GM18517 (cell line): ENCODE measurements around the gene ATP2B2.

Experiments
- ATAC-seq: cut with Tn5 transposase; IDR thresholded peaks from one replicate; pipeline ENCODE4 v1.9.1; 2021; ENCODE audit warnings: mild to moderate bottlenecking, moderate library complexity; ENCODE audit not compliant: unreplicated experiment

The ATP2B2 gene

GRCh38 chr3:10495614-10496013 is 9.8 kb downstream of the ATP2B2 start:
- no peak for ATAC-seq

DNA sequence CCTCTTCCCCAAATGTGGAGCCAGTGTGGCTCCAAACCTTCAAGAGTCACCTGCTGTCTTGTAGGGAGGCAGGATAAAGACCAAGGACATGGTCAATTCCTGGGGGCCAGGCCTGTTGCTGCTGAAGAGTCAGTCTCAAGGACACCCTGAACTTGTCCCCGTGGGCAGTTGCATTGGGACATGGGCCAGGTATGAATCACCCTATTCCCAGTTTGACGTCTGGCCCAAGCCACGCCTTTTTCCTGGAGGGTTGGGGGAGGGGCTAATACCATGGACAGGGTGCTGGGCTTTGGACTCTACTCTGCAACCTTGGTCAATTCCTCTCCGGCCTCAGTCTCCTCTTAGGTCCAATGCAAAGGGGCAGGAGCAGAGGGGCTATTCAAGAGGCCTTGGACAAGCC is 10.4 kb downstream of the ATP2B2 start:
- no peak for ATAC-seq

- ATAC-seq = no peak
These were observed 11.2 kb downstream of the ATP2B2 start for GRCh38 chr3:10494180-10494579.

DNA sequence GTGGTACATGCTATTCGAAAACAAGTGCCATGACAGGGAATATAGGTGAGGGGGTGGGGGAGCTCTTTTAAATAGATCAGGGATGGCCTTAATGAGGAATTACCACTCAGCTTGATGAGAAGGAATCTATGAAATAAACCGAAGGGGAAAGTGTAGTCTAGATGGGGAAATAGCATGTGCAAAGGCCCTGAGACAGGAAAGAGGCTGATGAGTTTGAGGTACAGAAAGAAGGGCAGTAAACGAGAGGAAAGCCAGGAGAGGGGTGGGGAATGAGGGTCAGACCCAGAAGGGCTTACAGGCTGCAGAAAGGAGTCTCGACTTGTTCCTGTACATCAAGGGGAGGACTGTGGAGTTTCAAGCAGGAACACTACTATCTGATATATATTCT is 12.2 kb downstream of the ATP2B2 start:
- no peak for ATAC-seq

DNA sequence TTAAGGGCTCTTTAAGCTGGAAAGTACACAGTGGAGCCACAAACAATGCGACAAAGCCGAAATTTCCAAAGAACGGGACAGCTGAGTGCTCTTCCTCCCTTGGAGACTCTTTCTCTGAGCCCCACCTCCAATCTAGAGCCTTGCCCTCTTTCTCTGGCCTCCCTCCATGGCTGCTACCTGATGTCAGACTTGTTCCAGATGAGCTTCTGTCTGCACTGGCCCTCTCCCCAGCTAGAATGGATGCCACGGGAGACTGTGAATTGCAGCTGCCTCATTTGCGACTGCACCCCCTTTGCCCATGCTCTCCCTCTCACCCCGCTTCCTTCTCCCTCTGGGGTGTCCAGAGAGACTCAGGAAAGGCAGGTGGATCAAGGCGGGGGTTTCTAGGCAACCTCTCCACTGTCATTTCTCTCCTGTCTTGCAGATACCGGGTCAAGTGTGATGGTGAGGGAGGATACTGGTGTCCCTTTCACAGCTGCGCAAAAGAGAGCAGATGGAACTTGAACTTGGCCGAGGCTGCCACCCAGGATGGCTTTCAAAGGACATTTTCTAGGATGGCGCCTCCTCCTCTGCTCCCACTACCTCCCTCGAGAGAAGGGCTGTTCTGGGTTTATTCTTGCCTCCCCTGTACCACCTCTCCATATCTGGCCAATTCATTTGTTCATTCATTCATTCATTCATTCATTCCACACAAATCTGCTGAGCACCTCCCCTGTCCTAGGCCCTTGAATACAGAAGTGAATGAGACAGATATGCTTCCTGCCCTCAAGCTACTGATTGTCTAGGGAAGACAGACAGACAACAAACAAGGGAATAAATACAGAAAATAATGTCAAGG is 12.8 kb downstream of the ATP2B2 start:
- ATAC-seq = no peak

DNA sequence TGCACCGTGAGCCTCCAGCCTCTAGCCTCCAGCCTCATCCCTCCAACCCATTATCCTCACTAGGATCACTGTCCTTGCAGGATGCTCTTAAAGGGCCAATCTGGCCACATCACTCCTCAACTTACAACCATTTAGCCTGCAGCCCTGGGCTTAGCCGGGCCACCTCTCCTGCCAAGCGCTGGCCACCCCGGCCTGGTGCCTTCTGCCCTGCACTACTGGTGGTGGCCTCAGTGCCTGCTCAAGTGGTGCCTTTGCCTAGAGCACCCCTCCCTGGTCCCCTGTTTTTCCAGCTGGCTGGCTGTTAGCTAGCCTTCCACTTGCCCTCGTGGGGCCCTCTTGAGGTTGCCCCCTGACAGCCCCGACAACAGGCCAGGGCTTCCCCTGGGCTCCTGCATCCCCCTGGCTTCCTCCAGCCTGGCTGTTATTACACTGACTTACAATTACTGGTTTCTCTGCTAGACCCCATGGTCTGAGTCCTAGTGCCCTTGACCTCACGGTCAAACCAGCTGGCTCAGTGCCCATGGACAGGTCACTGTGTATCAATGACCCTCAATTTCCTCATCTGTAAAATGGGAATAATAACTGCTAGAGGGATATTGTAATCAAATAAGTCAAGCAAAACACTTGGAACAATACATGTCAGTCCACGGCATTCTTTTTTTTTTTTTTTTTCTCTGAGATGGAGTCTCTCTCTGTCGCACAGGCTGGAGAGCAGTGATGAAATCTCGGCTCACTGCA is 15.5 kb downstream of the ATP2B2 start:
- no peak for ATAC-seq

DNA sequence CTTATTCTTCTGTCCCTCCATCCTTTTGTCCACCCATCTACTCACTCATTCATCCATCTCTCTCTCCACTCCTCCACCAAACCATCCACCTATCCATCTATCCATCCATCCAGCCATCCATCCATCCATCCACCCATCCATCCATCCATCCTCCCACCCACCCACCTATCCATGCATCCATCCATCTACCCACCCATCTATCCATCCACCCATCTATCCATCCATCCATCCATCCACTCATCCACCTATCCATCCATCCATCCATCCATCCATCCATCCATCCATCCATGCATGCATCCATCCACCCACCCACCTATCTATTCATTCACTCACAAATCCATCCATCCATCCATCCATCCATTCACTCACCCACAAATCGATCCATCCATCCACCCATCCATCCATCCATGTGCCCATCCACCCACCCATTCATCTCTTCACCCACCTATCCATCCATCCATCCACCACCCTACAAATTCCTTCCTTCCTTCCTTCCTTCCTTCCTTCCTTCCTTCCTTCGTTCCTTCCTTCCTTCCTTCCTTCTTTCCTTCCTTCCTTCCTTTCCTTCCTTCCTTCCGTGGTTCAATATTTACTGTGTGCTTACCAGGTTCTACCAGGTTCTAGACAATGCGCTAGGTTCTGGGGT is 17.3 kb downstream of the ATP2B2 start:
- ATAC-seq = no peak

DNA sequence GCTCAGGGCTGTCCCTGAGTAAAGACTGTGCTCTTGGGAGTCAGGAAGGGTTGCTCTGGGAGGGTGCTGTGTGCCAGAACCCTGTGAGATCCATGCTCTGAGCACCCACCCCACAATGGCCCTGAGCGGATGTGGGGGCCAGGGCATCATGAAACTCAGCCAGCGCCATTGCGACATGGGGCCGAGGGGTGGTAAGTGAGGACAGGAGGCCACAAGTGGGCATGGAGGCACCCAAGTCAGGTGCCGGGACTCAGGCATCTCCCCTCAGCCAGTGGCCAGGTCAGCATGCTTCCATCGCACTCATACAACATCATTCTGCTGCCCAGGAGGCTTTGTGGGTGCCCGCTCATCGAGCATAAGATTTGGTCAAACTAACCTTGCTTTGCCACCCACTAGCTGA is 19.6 kb downstream of the ATP2B2 start:
- ATAC-seq = no peak

GRCh38 chr3:10485380-10485779 is 20.0 kb downstream of the ATP2B2 start:
- no peak for ATAC-seq

DNA sequence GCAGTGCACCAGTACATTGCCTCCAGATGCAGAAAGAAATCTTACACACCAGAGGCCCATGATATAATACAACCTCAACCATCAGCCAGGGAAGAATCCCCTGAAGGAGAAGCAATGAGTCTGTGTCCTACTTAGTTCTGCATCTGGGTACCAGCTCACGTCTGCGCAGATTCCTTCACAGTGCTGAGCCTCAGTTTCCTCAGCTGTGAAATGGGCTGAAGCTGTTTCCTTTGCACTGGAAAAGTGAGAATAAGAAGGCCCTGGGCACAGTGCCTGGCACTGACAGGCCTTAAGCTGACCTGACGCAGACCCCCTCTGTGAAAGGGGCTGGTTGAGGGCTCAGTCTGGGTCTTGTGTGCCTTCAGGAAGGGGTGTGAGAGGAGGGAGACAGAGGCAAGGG is 20.7 kb downstream of the ATP2B2 start:
- ATAC-seq = no peak

- no peak for ATAC-seq
These were observed 21.6 kb downstream of the ATP2B2 start for GRCh38 chr3:10483686-10484345.

DNA sequence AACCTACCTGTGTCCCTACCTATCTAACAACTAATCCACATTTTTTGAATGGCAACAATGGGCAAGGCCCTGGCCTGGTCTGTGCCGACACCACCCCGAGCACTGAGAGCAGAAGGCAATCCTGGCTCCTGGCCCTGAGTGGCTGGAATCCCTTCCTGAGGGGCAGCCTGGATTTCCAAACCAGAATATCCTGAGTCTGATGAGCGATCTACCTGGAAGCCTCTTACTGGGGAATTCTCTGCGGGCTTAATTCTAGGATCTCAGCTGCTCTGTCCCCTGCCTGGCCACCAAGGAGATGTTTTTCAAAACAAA is 22.1 kb downstream of the ATP2B2 start:
- no peak for ATAC-seq

DNA sequence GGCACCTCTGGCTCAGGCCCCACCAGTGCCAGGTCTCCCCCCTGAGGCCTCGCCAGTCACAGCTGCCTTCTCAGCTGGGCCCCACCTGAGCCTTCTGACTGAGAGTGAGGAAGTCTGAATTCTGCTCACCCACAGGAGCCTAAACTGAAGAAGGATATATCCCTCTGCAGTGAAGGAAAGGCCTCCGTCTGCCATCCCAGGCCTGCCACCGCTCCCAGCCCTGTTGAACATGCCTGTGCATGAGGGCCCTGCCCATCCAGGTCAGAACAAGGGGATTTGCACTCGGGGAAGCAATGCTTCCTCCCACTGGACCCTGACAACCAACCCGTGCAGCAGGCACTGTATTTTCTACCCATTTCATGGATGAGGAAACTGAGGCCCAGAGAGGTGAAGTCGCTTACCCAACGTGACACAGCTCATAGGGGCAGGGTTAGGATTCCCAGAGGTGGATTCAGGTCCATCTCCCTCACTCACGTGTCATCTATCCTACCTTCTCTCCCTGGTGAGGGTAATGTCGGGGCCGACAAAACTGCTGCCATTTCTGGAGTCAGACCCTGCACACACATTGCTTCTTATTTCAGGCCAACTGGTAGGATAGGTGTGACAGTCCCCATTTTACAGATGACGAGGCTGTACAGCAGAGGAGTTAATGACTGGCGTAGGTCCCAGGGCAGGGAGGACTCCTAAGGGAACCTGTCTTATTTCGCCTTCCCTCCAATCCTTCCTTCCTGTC is 22.6 kb downstream of the ATP2B2 start:
- ATAC-seq = no peak

GRCh38 chr3:10480871-10481378 is 24.5 kb downstream of the ATP2B2 start:
- ATAC-seq = no peak

DNA sequence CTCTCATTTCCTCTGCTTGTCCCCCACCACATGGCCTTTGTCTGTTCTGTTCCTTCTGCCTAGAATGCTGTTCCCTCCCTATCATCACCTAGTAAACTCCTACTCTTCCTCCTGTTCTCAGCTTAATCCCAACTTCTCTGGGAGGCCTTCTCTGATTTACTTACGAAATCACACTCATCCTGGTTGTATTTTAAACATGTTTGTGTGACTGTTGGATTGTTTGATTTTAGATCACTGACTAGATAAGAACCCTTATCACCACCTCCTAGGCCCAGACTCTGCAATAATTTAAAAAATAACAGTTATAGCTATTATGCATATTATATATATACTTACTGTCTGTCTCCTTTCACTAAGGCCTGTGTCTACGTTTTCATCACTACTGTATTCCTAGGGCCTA is 26.1 kb downstream of the ATP2B2 start:
- ATAC-seq = no peak

DNA sequence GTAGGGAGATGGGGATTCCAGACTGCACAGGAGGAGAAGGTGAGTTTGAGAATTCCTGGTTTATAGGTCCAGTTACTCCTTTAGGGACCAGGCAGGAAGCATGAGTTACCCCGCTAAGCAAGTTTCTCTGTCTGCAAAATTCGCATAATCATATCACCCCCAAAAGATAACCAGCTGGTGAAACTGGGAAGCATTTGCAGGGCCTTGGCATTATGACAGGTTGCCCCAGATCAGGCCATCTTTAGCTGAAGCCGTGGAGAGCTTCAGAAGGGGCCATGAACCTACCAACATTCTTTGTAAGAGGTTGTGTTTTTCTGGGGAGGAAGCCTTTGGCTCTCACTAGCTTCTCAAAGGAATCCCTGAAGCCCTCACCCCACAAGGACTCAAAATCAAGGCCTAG is 29.4 kb downstream of the ATP2B2 start:
- no peak for ATAC-seq

DNA sequence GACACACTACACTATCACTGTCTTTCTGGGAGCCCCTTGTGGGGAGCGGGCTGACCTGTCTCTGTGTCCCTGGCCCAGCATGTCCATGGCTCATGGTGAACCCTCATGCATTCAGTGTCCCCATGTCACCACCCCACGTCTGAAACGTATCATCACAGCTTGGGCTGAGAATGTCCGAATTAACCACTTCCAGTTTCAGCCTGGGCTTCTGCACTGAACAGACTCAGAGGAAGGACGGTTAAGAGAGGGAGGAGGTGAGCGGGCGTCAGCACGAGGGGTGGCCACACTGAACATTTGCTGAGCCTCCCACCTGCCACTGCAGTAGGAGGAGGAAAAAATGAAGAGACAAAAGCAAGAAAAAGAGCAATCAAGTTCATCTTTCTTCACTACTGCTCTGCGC is 30.5 kb downstream of the ATP2B2 start:
- ATAC-seq = no peak

- no peak for ATAC-seq
These were observed 31.1 kb downstream of the ATP2B2 start for GRCh38 chr3:10474275-10474646.

- ATAC-seq = no peak
These were observed 31.7 kb downstream of the ATP2B2 start for GRCh38 chr3:10473581-10474274.

DNA sequence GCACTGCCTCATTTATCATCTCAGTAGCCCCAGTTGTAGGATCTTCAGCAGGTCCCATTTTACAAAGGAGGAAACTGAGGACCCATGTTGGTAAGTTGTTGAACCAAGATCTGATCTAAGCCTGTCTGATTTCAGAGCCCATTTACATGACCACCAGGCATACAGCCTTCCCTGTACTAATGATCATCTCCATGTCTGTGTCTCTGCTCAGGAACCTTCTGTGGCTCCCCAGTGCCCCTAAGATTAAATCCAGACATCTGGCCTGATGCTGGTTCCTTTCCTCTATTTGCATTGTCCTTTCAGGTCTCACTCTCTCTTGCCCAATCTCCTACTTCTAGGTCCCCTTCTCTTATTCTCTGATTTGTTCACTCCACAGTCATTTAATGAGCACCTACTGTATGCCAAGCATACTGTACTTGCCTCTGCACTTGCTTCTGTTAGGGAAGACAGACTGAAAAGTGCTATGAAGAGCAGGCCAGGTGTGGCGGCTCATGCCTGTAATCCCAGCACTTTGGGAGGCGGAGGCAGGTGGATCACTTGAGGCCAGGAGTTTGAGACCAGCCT is 32.4 kb downstream of the ATP2B2 start:
- ATAC-seq = no peak
